HL-60 (cell line): Measurements from ENCODE around the gene SAE1.

Source experiments
- POLR2AphosphoS5 ChIP-seq: IDR thresholded peaks from 2 replicates; pipeline ENCODE4 v1.6.1; 2012; ENCODE audit warnings: low read depth
- REST ChIP-seq: IDR thresholded peaks from 2 replicates; pipeline ENCODE4 v1.6.1; 2012; ENCODE audit warnings: low read depth; ENCODE audit not compliant: insufficient replicate concordance
- TF ChIP-seq, protein P1 (sequence below): IDR thresholded peaks from one replicate; pipeline ENCODE4 v1.5.1; 2011; ENCODE audit warnings: low read length, control low read depth, inconsistent platforms; ENCODE audit not compliant: insufficient read depth

DNA sequence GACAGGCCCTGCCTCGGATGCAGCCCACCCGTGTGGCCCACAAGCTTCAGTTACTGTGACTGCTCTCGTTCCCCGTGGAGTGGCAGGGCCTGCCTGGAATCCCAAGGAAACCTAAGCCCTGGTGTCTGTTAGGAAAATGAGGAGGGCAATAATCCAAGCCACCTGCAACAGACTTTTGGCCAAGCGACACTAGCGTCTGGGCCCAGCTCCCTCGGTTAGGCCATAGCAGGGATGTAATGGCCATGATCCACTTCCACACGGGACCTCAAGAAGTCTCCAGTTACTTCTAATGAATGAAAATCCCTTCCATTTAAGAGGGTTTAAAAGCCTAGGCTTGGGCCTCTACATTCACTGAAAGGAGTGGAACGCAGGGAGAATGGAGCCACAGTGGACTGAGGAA, 26.0 kb upstream of the SAE1 start:
- TF ChIP-seq, protein P1, sequence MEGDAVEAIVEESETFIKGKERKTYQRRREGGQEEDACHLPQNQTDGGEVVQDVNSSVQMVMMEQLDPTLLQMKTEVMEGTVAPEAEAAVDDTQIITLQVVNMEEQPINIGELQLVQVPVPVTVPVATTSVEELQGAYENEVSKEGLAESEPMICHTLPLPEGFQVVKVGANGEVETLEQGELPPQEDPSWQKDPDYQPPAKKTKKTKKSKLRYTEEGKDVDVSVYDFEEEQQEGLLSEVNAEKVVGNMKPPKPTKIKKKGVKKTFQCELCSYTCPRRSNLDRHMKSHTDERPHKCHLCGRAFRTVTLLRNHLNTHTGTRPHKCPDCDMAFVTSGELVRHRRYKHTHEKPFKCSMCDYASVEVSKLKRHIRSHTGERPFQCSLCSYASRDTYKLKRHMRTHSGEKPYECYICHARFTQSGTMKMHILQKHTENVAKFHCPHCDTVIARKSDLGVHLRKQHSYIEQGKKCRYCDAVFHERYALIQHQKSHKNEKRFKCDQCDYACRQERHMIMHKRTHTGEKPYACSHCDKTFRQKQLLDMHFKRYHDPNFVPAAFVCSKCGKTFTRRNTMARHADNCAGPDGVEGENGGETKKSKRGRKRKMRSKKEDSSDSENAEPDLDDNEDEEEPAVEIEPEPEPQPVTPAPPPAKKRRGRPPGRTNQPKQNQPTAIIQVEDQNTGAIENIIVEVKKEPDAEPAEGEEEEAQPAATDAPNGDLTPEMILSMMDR: no peak
- TF ChIP-seq REST (no peak), POLR2AphosphoS5 (no peak)
